Amniotic stem cell (primary cell): Measurements from ENCODE around the gene FAHD2A.
"Not testable (repeated sequence)": the region's sequence is repeated elsewhere in the genome, so short reads cannot be mapped to it uniquely, and the experiment has no call there.

ENCODE experiments used
- DNase-seq: peaks from one replicate; lab custom pipeline; 2025; lab: John Stamatoyannopoulos, UW

The FAHD2A gene, protein sequence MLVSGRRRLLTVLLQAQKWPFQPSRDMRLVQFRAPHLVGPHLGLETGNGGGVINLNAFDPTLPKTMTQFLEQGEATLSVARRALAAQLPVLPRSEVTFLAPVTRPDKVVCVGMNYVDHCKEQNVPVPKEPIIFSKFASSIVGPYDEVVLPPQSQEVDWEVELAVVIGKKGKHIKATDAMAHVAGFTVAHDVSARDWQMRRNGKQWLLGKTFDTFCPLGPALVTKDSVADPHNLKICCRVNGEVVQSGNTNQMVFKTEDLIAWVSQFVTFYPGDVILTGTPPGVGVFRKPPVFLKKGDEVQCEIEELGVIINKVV

DNA sequence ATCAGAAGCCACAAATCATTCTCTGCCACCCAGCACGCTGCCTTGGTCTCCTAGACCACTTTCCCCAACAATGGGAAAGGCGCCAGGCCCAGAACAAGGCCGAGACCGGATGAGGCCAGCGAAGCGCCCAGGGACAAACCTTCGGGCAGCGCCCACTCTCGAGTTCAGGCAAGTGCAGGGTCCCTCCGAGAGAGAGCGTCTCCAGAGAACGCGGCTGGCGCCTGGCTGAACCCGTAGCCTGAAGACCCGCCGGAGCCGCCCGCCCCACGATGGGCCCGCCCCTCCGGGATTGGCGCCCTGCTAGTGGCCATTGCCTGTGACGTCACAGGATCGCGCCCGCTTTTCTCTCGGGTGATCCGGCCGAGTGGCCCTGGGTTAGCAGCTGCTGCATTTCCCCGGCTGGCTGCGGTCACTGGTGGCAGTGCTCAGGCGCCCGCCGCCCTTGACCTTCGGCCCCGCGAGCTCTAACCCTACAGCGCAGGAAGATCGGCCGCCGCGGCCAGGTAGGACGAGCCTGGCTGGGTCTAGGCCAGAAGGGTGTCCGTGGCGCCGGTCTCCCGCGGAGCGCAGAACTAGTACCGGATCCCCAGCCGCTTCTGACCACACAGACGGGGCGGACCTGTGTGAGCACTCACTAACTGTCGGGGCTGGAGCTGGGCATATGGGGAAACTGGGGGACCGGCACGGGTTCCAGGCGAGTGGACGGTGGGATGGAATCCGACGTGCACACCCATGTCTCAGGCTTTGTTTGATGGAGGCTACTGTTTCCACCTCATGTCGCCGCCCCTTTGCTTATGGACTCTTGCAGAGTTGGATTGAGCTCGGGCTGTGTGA lies at the start of gene FAHD2A:
TSS of gene FAHD2A (plus strand) at position 339 of the 834 bp plus-strand sequence. CDS start 2,851 bp downstream, outside the sequence.
- DNase-seq = peak; percentile 94

DNA sequence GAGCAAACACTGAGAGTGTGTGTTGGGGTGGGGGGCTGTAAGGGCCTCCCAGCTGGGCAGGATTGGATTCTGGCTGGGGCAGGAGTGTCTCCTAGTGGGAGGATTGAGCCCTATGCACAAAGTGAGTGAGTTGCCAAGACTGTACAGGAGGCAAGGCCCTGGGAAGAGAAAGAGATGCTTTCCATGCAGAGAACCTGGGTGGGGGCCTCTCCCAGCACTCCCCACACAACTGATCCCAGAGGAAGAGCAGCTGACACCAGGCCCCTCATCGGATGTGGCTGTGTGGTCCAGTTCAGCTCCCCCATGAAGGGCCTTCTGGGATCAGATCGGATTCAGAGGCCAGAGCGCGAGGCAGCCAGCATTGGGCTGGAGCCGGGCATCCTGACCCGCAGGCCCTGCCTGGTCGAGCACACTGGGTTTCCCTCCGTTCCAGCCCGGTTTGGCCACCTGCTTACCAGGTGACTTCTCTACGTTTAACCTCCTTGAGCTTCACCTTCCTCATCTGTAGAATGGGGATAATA lies 49.4 kb upstream of the FAHD2A start:
- no peak for DNase-seq

DNA sequence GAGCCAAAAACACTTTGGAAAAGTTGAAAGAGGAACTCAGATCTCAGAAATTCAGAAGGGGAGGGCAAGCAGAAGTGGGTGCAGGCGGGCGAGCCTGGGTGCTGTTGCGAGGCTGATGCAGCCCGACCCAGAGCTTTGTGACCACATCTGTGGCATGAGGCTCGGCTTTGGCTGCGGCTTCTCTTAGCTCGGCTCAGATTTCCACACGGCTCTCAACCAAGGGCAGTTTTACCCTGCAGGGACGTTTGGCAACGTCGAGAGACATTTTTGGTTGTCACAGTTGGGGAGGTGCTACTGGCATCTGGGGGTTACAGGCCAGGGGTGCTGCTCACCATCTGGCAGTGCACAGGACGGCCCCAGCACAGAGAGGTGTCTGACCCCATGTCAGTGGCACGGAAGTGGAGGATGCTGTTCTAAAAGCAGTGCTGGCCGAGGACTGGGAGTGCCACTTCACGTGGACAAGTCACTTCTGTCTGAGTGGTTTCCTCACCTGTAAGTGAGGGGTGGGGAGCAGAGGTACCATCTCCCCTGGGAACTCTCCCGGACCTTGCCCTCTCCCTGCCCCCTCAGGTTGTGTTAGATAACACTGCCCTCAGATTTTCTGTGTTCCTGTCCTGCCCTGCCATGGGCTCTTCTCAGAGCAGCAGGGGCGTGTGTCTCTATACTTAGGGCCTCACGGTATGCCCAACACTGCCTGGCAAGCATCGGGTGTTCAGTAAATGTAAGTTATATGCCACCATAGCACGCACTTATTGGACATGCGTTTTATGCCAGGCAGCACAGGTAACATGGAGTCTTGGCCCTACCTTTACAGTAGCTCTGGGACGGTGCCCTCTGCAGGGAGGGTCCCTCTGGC lies 48.7 kb upstream of the FAHD2A start:
- no peak for DNase-seq

DNA sequence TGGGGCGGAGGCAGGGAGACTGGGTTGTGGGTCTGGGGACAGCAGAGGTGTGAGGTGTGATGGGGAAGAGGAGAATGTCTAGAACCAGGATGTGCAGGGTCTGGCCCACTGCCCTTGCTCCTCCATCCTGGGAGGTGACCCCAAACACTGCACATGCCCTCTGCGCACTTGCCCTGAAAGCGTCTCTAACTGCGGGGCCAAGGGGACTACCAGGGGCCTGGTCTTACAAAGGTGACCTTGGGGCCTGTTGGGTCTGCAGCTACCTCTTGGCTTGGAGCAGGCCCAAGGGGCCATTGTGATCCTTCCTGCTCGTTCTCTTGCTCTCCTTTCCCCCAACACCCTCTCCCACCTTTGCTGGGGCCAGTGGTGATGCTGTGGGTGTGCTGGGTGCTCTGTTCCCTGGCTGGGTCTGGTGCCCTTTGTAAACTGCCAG lies 48.0 kb upstream of the FAHD2A start:
- DNase-seq = no peak

DNA sequence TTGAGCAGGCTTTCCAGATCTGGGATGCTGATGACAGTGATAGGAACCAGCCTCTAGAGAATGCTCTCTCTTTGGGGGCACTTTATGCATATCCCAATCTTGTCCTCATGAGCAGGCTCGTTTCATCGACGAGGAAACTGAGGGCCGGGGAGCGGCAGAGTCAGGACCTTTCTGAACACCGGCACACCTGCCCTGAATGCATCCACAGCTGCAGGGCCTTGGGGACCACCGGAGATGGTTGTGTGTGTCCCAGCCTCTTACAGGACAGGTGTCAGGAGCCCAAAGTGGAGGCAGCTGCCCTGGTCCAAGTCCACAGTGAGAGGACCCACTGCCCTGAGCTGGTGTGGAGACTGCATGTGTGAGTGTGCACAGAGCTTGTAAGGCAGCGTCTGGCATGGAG lies 47.6 kb upstream of the FAHD2A start:
- no peak for DNase-seq

DNA sequence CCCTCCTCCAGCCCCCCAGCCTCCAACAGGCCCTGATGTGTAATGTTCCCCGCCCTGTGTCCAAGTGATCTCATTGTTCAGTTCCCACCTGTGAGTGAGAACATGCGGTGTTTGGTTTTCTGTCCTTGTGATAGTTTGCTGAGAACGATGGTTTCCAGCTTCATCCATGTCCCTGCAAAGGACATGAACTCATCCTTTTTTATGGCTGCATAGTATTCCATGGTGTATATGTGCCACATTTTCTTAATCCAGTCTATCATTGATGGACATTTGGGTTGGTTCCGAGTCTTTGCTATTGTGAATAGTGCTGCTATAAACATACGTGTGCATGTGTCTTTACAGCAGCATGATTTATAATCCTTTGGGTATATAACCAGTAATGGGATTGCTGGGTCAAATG lies 47.0 kb upstream of the FAHD2A start:
- DNase-seq = not testable (repeated sequence)

DNA sequence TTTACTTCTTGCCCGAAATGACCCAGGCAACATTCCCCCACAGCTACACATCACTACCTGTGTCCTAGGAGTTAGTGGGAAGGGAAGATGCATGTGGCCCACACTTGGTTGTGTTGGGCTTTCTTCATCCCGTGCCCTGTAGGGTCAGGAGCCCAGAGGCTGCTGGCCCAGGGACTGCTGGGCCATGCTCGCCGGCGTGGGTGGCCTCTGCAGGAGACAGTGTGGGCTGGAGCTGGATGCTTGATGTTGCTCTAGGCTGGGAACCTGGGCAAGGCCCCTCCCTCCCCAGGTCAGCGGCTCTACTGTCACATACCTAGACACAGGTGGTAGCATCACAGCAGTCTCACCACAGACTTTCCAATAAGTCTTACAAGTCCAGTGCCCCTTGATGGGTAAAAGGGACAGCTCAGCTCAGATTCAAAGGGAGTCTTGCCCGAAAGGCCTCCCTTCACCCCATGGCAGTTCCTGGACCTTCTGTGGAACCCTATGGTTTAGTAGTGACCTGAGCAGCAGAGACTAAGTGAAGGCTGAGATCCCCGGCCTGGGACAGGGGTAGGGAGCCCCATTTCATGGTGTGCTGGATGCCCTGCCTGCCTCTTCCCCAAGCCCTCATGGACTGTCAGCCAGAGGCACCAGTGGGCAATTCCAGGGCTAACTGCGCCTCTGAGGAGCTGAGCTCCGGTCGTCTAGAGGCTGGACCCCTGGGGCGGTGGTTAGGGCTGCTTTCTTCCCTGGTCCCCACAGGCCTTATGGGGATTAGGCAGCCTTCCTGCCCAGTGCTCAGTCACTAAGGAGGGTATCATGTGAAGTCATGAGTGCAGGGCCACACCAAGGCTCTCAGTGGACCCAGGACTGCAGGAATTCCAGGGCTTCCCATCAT lies 45.4 kb upstream of the FAHD2A start:
- no peak for DNase-seq

DNA sequence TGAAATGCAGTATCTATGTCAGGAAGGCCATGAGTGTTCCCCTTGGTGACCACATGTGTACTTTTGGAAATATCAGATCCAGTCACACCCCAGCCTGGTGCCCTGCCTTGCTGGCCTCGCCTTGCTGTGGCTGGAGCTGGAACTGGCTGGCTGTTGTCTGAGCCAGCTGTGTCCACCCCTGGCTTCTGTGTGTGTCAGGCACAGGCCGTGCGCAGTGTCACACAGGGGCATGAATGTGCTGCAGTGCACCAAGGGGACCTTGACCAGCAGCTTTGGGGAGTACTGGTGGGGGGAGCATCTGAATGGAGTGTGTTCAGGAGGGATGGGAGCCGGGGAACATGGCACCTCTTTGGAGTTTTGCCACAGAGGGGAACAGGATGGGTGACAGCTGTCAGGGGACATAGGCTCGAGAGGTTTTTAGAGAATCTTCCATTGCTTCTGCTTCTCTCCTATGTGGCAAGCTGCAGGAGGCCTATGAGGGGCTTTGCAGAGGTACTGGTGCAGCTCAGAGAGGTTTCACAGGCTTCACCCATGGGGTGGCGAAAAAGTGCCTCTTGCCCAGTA lies 44.7 kb upstream of the FAHD2A start:
- DNase-seq = no peak

DNA sequence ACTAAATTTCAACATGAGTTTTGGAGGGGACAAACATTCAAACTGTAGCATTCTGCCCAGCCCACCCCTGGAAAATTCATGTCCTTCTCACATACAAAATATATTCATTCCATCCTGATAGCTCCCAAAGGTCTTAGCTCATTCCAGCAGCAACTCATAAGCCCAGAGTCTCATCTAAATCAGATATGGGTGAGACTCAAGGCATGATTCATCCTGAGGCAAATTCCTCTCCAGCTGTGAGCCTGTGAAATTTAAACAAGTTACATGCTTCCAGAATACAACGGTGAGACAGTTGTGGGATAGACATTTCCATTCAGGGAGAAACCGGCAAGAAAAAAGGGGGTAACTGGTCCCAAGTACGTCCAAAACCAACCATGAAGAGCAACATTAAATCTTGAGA lies 43.5 kb upstream of the FAHD2A start:
- peak; percentile 45 for DNase-seq

DNA sequence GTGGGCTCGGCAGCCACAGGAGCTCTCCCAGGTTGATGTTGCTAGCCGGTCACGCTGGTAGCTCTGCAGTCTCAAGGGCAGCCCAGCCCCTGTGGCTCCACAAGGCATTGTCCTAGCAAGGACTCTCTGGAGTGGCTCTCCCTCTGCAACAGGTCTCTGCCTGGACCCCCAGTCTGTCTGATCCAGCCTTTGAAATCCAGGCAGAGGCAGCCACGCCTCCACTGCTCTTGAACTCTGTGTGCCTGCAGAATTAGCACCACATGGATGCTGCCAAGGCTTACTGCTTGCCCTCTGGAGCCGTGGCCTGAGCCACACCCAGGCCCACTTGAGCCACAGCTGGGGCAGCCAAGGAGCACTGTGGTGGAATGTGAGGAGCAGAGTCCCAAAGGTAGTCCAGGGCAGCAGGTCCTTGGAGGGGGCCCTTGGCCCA lies 43.0 kb upstream of the FAHD2A start:
- DNase-seq = no peak

DNA sequence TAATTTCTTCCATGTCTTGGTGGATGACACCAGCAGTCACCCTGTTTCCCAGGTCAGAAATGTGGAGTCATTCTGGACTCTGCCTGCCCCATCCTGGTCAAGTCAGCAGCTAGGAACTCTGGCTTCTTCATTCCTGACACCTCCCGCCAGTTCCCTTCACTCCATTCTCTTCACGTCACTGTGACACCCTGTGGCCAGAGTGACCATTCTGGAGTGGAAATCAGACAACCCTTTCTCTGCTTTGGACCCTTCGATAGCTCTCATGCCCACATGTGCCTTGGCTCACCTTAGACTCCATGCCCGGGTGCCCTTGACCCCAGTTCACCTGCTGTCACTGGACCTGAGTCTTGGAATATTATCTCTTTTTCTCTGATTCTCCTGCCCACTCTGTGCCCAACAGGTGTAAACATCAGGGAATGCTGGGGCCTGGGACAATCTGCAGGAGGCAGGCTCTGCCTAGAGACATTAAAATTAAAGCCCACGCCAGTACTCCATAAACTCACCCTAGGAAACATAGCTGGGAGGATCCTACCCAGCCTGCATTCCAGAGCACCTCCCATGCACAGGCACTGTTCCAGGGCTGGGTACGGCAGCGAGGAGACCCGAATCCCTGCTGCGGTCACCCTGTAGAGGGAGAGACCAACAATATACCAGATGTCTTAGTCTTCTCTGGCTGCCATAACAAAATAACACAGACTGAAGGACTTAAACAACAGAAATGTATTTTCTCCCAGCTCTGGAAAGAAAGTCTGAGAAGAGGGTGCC lies 41.1 kb upstream of the FAHD2A start:
- DNase-seq = no peak

DNA sequence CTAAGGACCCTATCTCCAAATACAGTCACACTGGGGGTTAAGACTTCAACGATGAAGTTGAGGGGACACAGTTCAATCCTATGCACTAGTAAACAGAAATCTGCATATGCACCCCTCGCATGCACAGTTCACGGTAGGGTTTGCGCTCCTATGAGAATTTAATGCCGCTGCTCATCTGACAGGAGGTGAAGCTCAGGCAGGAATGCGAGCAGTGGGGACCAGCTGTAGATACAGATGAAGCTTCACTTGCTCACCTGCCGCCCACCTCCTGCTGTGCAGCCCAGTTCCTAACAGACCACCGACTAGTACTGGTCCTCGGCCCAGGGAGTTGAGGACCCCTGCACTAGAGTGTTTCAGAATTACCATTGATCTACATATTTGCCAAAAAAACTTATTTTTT lies 40.0 kb upstream of the FAHD2A start:
- DNase-seq = no peak

DNA sequence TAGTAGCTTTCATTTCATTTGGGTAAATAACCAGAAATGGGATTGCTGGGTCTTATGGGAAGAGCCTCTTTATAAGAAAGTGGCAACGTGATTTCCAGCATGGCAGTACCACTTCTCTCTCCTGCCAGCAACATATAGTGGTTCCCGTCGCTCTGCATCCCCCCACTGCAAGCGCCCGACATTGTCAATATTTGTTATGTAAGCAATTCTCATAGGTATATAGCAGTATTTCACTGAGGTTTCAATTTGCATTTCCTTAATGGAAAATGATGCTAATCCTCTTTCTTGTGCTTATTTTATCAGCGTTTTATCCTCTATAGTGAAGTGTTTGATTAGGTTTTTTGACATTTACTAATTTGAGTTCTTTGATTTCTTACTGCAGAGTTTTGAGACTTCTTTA lies 36.0 kb upstream of the FAHD2A start:
- no peak for DNase-seq

DNA sequence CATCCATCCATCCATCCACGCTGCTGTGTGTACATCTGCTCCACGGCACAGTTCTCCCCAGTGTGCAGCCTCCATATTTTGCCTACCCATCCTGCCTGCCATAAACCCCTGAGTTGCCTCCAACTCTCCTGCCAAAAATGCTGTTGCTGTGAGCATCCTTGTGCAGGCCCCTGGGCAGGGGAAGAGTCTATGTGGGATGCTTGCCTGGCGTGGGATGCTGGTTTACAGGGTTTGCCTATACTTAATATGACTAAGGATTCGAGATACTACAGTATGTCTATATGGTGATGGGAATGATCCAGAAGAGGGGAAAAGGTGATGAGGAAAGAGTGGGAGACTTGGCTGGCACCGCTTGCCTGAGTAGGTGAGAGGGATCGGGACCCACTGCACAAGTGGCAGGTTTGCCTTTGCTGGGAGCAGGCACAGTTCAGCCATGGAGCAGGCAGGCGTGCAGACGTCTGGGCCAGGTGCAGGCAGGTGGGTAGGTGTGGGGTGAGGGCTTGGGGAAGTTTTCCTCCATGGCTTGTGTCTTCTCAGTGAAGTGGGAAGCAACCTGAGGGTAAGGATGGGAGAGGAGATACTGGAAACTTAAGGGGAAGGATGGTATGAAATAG lies 30.2 kb upstream of the FAHD2A start:
- no peak for DNase-seq

DNA sequence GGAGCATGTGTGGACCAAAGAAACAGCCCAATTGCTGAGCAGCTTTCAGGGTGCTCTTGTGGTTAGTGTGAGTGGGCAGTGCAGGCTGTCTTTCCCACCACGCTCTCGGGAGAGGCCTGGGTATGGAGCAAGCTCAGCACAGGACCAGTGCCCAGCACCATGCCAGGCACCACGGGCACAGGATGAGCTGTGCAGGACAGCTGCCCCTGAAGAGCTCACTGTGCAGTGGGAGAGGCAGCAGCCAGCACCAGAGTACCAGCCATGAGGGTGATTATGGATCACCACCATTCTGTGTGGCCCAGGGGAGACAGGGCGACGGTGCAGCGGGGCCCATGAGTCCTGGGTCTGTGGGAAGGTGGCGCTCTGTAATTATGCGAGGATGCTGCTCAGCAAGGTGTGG lies 29.7 kb upstream of the FAHD2A start:
- no peak for DNase-seq

DNA sequence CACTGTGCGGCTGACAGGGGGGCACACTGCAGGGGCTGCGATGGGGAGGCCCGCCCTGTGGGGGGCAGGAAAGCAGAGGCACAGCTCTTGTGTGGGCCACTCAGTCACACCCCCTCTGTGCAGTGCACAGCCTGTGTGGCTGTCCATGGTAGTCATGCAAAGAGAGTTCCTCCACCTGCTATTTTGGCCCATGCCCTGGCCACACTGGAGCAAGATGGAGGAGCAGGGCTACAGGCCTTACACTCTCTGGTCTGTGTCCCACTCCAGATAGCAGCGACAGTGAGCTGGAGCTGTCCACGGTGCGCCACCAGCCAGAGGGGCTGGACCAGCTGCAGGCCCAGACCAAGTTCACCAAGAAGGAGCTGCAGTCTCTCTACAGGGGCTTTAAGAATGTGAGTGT lies 28.5 kb upstream of the FAHD2A start:
- no peak for DNase-seq

DNA sequence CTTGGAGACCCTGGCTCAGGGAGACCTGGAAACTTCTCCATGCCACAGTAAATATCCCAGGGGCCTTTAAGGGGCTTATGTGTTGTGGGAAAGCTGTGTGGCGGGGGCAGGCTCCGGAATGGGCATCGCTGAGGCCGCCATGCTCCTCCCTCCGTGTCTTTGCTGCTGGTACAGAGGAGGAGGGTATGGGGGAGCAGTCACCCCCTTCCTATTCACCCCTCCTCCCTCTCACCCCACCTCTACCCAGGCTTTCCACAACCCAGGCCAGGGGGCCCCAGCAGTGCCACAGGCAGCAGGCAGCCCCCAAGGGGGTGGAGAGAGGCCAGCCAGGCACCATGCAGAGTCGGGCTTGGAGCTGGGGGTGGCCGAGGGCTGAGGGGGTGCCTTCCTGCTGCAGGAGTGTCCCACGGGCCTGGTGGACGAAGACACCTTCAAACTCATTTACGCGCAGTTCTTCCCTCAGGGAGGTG lies 28.0 kb upstream of the FAHD2A start:
- DNase-seq = no peak

DNA sequence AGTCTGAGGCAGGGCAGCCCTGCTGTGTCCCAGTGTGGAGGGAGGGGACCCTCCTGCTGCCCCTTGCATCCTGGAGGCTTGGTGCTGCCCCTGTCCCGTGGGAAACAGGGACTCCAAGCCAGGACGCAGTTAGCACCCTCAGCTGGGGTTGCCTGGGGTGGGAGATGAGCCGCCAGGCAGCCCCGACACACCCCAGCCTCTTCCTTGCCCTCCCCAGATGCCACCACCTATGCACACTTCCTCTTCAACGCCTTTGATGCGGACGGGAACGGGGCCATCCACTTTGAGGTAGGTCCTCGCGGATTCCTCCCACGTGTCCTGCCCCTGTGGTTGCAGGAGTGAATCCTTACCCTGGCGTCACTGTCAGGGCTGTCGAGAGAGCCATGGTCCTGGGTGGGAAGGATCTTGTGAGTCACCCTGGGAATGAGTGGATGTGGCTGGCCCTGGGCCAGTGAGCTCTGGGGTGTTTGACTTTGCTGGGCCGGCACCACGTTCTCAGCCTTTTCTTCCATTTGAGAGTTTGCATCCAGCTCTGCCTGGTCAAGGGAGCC lies 27.5 kb upstream of the FAHD2A start:
- no peak for DNase-seq

DNA sequence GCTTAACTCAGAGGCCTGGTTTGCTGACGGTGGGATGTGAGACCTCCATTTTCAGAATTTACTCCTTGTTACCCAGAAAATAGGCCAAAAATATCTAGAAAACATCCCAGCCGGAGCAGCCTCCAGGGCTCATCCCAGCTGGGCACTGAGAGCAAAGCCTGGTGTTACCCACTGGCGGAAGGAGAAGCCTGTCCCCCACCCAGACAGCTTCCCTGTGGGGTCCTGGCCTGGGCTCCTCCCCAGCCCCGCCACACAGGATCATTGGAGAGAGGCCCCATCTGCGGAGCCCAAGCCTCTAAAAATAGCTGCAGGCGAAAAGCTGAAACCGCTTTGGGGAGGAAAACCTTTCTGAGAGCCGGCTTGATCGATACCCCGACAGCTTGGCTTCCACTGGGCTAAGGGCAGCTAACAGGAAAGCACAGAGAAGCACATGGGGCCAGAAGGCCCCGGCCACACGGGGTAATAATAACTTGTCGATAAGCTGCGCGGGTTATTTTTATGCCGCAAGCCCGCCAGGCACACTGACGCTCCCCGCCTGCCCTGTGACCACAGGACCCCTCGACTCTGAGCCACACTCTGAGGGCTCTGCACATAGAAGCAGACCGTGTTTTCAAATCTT lies 26.9 kb upstream of the FAHD2A start:
- no peak for DNase-seq
